Endometrial microvascular endothelial cells (primary cell): ENCODE results near the gene WNT1. TPM values are rescaled to one million over a fixed set of nuclear protein-coding genes. Genes with fewer than 3 reads are reported as not detected.

ENCODE experiments used
- in situ Hi-C: cut with HindIII; loops from 2 replicates; pipeline ENCODE4 v1.10.0; 2017; ENCODE audit warnings: low sequenced_read_pairs, low pct_unique_long_range_greater_than_20kb; ENCODE audit errors: inconsistent ontology term
- total RNA-seq: library from RNA; depleted of rRNA; stranded (reverse); fragments of >200 nt; gene quantifications from one replicate; pipeline ENCODE4 v1.2.3, GENCODE V29; 2015; ENCODE audit errors: inconsistent ontology term

The WNT1 gene
- not detected for total RNA-seq

- in situ Hi-C loops: no loop called here
Observed at GRCh38 chr12:48978291-48978740, at the start of gene WNT1. WNT1 (plus strand) TSS chr12:48978322; CDS start chr12:48978651, 329 bp downstream.

DNA sequence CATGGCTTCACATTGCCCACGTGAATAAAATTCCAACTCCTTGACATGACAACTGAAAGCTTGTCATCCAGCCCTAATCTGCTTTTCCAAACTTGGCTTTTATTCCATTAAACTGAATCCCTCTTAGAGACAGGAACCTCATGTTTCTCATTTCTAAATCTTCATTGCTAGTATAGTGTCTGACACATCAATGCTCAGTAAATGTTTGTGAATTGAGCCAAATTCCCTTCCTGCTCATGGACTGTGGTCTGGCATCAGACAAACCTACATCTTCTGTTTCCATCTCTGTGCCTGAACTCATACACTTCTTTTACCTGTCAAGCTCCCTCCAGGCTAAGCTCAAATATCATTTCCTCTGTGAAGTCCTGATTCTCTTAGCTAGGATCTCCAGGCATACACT, 48.6 kb upstream of the WNT1 start:
- in situ Hi-C loops: no loop called here

GRCh38 chr12:48930475-48930874, 47.6 kb upstream of the WNT1 start:
- in situ Hi-C loops: no loop called here

DNA sequence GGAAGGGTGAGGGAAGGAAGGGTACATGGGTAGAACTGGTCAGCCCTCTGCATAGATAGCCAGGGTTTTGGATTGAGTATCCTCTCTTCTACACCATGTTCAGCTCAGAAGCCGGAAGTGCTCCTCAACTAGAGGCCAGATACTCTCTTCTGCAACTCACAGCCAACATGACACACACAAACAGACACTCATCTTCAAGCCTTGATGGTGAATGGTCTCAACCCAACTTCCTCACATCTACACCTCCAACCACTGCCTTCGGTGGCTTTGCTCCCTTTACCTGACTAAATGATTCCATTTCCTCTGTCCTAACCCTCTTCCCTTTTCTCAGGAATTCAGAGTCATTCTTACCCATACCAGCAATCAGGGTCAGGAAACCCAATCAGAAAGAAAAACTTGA, 45.2 kb upstream of the WNT1 start:
- in situ Hi-C loops: no loop called here

- in situ Hi-C loops: no loop called here
Observed at GRCh38 chr12:48933664-48934311, 44.3 kb upstream of the WNT1 start.

DNA sequence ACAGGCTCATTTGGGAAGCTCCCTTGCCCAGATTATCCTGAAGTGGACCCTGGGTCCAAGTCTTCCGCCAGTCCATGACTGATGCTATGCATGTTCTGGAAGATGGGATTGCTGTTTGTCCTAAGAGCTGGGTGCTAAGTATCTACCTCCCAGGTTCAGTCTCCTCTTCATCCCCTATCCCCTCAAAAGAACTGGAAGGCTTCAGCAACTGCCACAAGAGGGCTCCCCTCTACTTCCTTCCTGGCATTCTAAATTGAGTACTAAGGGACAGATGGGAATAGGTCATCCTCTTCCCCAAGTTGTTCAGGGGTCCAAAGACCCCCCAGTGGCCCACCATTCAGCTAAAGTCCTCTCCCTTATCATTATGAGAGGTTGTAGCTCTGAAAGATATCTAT, 43.8 kb upstream of the WNT1 start:
- in situ Hi-C loops: no loop called here

GRCh38 chr12:48936379-48936979, 41.6 kb upstream of the WNT1 start:
- in situ Hi-C loops: no loop called here

DNA sequence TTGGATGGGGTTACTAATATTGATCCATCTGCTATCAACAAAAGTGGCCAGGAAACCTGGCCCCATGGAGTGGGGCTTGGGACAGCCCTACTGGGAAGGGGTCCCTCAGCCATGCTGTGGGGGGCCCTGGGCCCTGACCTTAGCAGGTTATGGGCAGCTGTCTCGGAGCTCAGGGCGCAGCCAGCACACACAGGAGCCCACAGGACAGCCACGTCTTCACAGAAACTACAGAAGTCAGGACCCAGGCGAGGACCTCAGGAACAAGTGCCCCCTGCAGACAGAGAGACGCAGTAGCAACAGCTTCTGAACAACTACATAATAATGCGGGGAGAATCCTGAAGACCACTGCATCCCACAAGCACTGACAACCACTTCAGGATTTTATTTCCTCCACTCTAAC, 41.0 kb upstream of the WNT1 start:
- in situ Hi-C loops: no loop called here

GRCh38 chr12:48938805-48939204, 39.3 kb upstream of the WNT1 start:
- in situ Hi-C loops: no loop called here

DNA sequence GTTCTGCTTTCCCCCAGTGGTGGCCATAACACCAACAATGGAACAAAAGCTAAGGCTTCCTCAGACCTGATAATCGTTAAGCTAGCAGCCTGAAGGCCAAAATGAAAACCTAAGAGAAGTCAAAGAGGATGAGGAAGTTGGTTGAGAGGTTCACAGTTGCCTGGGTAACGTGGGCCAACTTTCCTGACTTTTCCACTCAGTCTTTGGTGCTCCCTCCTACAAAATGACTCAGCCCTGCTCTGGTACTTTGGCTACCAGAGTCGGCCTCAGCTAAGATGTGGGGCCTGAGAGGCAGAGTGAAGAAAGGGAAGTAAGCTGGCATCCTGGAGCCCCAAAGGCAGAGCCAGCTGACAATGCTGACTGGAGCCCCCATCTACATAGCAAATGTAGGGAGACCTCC, 37.9 kb upstream of the WNT1 start:
- in situ Hi-C loops: no loop called here

- in situ Hi-C loops: no loop called here
Observed at GRCh38 chr12:48943221-48943620, 34.9 kb upstream of the WNT1 start.

GRCh38 chr12:48946205-48946604, 31.9 kb upstream of the WNT1 start:
- in situ Hi-C loops: no loop called here

DNA sequence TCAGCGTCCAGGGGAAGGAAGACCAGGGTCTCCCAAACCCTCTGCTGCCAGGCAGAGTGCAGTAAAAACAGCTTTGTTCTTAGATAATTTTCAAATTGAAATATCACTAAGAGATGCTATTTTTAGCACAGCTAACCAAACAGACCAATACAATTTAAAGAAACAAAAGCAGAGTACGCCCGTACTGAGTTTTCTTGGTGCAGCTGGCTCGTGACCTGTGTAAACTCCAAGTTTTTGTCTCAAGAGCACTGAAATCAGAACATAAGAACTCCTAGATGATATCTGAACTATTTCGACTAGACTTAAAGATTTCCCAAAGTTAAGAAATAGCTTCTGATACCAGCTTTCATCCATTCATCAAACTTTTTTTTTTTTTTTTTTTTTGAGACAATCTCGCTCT, 31.2 kb upstream of the WNT1 start:
- in situ Hi-C loops: no loop called here

DNA sequence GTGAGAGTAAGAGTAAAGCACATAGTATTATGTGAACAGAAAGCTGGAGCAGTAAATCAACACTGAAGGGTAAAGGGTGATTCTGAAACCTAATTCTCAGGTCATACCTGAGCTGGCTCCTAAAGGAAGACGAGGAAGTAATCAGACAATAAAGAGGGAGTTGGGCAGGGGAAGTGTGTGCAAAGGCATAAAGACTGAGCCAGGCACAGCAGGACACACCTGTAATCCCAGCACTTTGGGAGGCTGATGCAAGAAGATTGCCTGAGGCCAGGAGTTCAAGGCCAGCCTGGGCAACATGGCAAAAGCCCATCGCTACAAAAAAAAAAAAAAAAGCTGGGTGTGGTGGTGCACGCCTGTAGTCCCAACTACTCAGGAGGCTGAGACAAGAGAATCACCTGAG, 30.4 kb upstream of the WNT1 start:
- in situ Hi-C loops: no loop called here

DNA sequence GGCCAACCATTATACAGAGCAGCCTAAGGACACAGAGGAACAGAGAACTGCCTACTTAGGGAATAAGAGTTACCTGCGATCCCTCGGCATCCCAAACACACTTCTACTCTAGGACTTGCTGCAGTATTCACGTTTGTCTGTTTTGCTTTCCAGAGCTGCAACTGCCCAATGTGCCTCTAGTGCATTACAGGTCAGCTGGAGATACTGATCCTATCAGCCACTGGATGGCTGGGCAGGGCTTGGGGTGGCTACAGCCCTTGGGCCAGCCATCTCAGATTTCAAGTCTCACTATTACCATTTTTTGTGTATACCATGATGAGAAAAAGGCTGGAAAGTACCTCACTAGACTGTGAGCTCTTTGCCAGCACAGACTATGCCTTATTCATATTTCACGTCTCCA, 25.4 kb upstream of the WNT1 start:
- in situ Hi-C loops: no loop called here

DNA sequence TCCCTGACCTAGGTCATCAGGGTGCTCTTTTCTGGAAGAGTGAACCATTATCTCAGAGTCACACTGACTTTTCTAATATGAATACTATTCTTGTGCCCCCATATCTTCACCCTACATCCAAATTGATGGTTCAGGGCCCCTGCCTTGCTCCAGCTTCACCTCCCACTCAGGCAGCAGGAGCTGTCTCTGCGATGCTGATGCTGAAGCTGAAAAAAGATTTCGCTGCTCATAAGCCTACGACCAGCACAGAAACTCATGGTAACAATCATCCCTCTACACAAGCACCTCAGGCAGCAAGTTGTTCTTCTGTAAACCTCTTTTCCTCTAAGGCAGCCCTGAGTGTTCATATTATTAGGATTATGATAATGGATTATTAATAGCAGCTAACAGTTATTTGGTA, 24.1 kb upstream of the WNT1 start:
- in situ Hi-C loops: no loop called here

DNA sequence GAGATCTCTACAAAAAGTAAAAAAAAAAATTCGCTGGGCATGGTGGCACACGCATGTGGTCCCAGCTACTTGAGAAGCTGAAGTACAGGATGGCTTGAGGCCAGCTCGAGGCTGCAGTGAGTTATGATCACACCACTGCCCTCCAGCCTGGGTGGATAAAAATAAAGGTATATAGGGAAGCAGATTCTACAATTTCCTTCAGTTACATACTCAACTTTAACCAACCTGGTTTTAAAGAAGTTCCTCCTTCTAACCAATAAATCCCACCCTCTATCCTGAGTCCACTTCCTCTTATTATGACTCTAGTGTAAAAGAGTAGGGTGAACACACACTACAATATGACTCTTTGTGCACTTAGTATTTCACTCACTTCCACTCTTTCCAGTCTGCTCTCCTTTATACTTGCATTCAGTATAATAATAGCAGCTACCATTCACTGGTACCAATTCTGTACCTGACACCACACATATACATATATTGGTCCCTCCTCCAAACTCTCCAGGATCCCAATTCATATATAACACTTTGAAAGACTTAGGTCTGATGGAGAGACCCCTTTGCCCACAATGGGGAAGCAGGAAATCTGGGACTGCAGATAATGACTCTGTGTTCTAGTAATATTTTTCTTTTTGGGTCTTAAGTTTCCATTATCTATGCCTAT, 23.2 kb upstream of the WNT1 start:
- in situ Hi-C loops: no loop called here

DNA sequence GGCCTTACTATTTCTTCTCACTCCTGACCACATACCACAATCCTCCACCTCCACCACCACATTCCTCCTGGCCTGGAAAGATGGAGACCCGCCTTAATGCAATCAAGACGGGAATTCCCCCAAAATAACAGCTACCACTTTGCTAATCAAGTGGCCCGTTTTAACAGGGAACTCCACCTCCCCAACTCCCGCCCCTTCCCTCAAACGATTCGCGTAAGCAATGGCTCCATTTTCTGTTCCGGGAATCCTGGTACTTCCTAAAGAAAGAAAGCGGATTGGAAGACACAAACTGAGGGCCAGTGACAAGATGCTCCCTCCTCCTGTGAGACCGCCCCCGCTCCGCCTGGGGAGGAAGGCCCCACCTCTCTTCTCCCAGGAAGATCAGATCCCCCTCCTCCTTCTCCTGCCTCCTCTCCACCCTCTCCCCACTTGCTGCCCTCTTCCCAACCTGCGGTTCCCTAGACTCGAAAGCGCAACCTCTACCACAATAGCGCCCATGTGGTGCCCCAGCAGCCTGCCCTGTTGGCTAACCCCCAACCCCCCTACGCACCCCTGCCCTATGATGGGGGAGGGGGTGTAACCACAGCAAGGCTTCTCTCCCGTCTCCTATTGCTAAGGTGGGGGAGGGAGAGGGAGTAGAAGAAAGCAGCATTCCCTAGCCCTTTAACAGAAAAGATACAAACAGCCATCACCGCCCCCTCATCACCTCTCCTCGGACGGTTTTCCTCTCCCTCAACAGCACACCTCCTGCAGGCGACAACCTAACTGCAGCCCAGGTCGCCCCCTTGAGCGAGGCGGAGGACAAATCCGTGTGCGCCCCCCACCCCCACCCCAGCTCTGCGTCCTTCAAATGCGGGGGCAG, 21.6 kb upstream of the WNT1 start:
- in situ Hi-C loops: no loop called here
